ENCODE measurements around the gene SMIM21.

The SMIM21 gene

DNA sequence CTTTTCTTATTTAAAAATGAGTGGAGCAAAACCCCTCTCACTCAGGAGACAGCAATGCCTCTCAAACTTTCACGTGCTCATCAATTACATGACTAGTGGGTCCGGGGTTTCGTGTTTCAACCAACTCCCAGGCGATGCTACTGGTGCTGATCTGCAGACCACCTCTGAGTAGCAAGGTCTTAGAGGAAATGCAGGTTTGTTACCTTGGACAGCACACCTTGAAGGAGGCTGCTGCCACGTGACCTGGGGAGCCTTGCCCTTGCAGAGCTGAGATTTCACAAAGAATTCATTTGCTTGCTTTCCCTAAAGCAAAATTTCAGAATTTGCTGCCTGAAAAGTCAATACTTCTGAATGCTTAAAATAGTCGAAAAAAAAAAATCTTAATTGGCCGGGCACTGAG lies 32.4 kb downstream of the SMIM21 start:
- Histone ChIP-seq H3K4me3 (ENCODE audit: low read depth, low read length) (no peak overlapping the region), H3K27ac (no peak overlapping the region), H3K27me3 (ENCODE audit: insufficient read depth, low read depth, severe bottlenecking) (no peaks in the 10 kb centered on the region), H3K36me3 (no peaks in the 10 kb centered on the region), H3K9me3 (ENCODE audit: severe bottlenecking) (no peaks in the 10 kb centered on the region)
- no peak for DNase-seq
- TF ChIP-seq, protein P1, sequence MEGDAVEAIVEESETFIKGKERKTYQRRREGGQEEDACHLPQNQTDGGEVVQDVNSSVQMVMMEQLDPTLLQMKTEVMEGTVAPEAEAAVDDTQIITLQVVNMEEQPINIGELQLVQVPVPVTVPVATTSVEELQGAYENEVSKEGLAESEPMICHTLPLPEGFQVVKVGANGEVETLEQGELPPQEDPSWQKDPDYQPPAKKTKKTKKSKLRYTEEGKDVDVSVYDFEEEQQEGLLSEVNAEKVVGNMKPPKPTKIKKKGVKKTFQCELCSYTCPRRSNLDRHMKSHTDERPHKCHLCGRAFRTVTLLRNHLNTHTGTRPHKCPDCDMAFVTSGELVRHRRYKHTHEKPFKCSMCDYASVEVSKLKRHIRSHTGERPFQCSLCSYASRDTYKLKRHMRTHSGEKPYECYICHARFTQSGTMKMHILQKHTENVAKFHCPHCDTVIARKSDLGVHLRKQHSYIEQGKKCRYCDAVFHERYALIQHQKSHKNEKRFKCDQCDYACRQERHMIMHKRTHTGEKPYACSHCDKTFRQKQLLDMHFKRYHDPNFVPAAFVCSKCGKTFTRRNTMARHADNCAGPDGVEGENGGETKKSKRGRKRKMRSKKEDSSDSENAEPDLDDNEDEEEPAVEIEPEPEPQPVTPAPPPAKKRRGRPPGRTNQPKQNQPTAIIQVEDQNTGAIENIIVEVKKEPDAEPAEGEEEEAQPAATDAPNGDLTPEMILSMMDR (IDR thresholded peaks at IDR 0.05; ENCODE audit: low read depth, low read length), result no peak

DNA sequence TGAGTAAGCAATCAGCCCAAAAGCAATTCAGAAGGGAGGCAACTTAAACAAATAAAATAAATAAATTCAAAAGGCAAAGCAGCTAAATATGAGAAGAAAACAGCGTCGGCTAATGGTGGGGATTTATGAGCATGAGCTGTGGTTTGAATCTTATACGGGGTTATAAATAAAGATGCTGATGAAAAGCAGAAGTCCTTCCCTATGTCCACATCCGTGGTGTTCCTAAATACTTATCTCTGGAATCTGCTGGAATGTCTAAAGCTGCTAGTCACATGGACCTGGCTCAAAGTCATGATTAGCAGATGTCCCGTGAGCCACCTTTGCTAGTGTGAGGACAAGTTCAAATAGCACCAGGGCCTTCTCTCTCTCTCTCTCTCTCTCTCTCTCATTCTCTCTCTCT lies 33.8 kb downstream of the SMIM21 start:
- no peaks in the 10 kb centered on the region for H3K36me3 ChIP-seq
- H3K9me3 ChIP-seq (ENCODE audit: severe bottlenecking), result no peaks in the 10 kb centered on the region
- TF ChIP-seq, protein P1 (IDR thresholded peaks at IDR 0.05; ENCODE audit: low read depth, low read length), result no peak
- no peak overlapping the region for H3K4me3 ChIP-seq (ENCODE audit: low read depth, low read length)
- H3K27ac ChIP-seq, result no peak overlapping the region
- no peak for DNase-seq
- H3K27me3 ChIP-seq (ENCODE audit: insufficient read depth, low read depth, severe bottlenecking), result no peaks in the 10 kb centered on the region

DNA sequence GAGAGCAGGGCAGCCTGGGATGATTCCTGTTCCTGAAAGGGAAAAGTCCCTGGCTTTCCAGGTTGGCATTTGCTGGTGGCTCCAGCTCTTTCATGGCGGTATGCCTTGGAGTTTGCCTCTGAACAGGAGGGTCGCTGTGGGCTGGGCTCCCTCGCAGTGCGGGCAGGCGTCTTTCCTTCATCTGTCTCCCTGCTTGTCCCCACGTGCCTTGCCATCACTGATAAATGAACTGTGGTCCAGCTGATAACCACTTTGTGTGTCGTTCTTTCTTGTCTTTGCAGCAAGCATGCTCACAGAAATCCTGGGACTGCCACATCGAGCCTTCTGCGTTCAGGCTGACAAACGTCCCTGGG lies 35.3 kb downstream of the SMIM21 start:
- no peaks in the 10 kb centered on the region for H3K36me3 ChIP-seq
- H3K9me3 ChIP-seq (ENCODE audit: severe bottlenecking), result no peaks in the 10 kb centered on the region
- H3K27me3 ChIP-seq (ENCODE audit: insufficient read depth, low read depth, severe bottlenecking), result no peaks in the 10 kb centered on the region
- TF ChIP-seq, protein P1 (IDR thresholded peaks at IDR 0.05; ENCODE audit: low read depth, low read length), result no peak
- no peak overlapping the region for H3K27ac ChIP-seq
- no peak overlapping the region for H3K4me3 ChIP-seq (ENCODE audit: low read depth, low read length)
- DNase-seq, result no peak

DNA sequence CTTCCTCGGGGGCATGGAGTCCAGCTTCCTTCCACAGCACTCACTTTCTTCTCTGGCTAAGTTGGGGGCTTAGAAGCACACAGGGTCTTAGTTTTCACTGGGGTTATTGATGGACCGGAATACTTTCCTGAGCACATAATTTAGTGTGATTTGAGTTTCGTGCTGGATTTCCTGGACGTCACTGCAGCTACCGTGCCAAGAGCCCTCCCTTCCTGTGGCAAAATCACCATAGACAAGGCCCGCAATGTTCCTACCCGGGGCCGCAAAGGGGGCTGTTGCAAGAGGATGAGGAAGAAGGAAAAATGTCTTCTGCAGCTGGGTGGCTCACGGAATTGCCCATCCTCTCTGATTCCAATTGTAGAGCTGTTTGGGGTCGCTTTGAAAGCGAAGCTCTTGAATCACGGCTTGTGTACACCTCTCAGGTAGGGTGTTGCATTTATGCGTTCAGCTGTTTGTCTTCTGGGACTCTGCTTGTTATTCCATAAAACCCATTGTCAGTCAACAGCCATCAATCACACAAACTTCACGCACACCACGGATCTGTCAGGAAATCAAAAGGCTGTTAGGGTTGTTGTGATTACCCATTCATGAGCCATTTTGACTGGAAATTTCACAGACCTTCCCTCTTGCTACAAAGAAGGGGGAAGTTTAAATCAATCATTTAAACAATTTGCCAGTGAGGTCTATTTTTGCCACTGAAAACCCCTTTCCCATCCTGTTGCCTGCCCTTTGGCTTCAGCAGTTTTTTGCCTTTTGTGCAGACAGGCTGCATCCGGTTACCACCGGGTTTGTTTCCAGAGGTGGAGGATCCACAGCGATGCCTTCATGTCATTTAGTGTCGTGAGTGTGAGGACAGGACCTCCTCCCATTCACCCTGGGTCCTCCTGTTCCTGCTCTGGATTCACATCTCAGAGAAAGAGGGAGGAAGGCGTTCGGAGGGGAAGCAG lies 36.0 kb downstream of the SMIM21 start:
- H3K36me3 ChIP-seq, result no peaks in the 10 kb centered on the region
- no peak overlapping the region for H3K27ac ChIP-seq
- no peak overlapping the region for H3K4me3 ChIP-seq (ENCODE audit: low read depth, low read length)
- no peaks in the 10 kb centered on the region for H3K9me3 ChIP-seq (ENCODE audit: severe bottlenecking)
- no peak for DNase-seq
- TF ChIP-seq, protein P1 (IDR thresholded peaks at IDR 0.05; ENCODE audit: low read depth, low read length), result no peak
- no peaks in the 10 kb centered on the region for H3K27me3 ChIP-seq (ENCODE audit: insufficient read depth, low read depth, severe bottlenecking)

DNA sequence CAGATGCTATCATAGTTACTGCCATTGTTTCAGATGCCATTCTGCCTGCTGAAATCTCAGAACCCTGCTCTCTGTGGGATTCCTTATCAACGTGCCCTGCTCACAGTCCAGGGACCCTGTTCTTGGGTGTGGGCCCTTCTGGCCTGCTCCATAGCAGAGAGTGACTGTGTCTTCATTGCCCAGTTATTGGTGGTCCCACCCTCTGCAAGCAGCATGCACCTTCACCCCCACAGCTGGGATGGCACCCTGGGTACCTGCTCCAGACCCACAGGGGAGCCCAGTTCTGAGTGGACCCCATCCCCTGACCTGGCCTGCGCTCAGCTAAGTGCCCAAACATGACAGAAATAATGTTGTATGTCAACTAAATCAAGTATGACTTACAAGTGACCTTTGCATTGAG lies 36.6 kb downstream of the SMIM21 start:
- DNase-seq, result no peak
- no peaks in the 10 kb centered on the region for H3K36me3 ChIP-seq
- no peaks in the 10 kb centered on the region for H3K27me3 ChIP-seq (ENCODE audit: insufficient read depth, low read depth, severe bottlenecking)
- H3K4me3 ChIP-seq (ENCODE audit: low read depth, low read length), result no peak overlapping the region
- H3K9me3 ChIP-seq (ENCODE audit: severe bottlenecking), result no peaks in the 10 kb centered on the region
- TF ChIP-seq, protein P1 (IDR thresholded peaks at IDR 0.05; ENCODE audit: low read depth, low read length), result no peak
- H3K27ac ChIP-seq, result no peak overlapping the region
